ENCODE measurements around the gene CNKSR1.

CNKSR1 gene

GRCh38 chr1:26234644-26235370 is 57.5 kb downstream of the CNKSR1 start:
- DNase-seq: peak; percentile 77

- DNase-seq: peak; percentile 75
Observed at GRCh38 chr1:26237230-26237966, 60.1 kb downstream of the CNKSR1 start.

All from hematopoietic multipotent progenitor cell treated with erythropoietin and hydrocortisone succinate and interleukin-3 and kit ligand, for 6 days (in vitro differentiated cells).